Rectal smooth muscle tissue (tissue), 1 donor: Measurements from ENCODE around the gene TSPO2.

Experiments
- H3K27ac ChIP-seq: one replicate; pipeline ENCODE4 v1.7.0; 2013; ENCODE audit warnings: low read depth, low read length, inconsistent platforms
- H3K27me3 ChIP-seq: one replicate; pipeline ENCODE4 v1.7.0; 2013; ENCODE audit warnings: low read length; ENCODE audit not compliant: control insufficient read depth, insufficient read depth
- H3K36me3 ChIP-seq: one replicate; pipeline ENCODE4 v1.7.0; 2013; ENCODE audit warnings: low read length; ENCODE audit not compliant: control insufficient read depth, insufficient read depth
- H3K4me1 ChIP-seq: one replicate; pipeline ENCODE4 v1.7.0; 2013; ENCODE audit warnings: low read length; ENCODE audit not compliant: control insufficient read depth, insufficient read depth
- H3K4me3 ChIP-seq: one replicate; pipeline ENCODE4 v1.7.0; 2013; ENCODE audit warnings: low read length
- H3K9ac ChIP-seq: one replicate; pipeline ENCODE4 v1.7.0; 2013; ENCODE audit warnings: low read length

TSPO2 gene

GRCh38 chr6:41093729-41094128 lies 51.5 kb downstream of the TSPO2 start:
- Histone ChIP-seq H3K4me3 (no peak overlapping the region), H3K4me1 (no peaks in the 10 kb centered on the region), H3K36me3 (peaks cover 49% of the 10 kb centered on the region), H3K9ac (no peak overlapping the region), H3K27me3 (no peaks in the 10 kb centered on the region), H3K27ac (no peak overlapping the region)
